ENCODE measurements around the gene SPEM1.

GRCh38 chr17:7389924-7390910 is 29.9 kb upstream of the SPEM1 start:
- TF ChIP-seq CTCF (IDR thresholded peaks at IDR 0.05) (no peak), POLR2A (IDR thresholded peaks at IDR 0.05) (no peak)

All from stomach (tissue), 4 donors.